Activated T-cell treated with anti-CD3 and anti-CD28 coated beads, Interleukin-2, amount 50 U/mL, for 24 hours (primary cell): ENCODE results near the gene LIX1L.

Experiments
- DNase-seq: peaks from one replicate; pipeline ENCODE4 v3.0.0-alpha.2; 2020
- H3K27ac Mint-ChIP-seq: 2 replicates; pipeline ENCODE4 v1.8.0; 2020; ENCODE audit warnings: mild to moderate bottlenecking, mixed read lengths
- H3K27me3 Mint-ChIP-seq: 2 replicates; pipeline ENCODE4 v1.8.0; 2020; ENCODE audit warnings: mixed read lengths
- H3K36me3 Mint-ChIP-seq: 2 replicates; pipeline ENCODE4 v1.8.0; 2020; ENCODE audit warnings: low read depth, mixed read lengths
- H3K4me1 Mint-ChIP-seq: 2 replicates; pipeline ENCODE4 v1.8.0; 2020; ENCODE audit warnings: low read depth, mixed read lengths
- H3K4me3 Mint-ChIP-seq: 2 replicates; pipeline ENCODE4 v1.8.0; 2020; ENCODE audit warnings: mild to moderate bottlenecking, moderate library complexity, mixed read lengths
- H3K9me3 Mint-ChIP-seq: 2 replicates; pipeline ENCODE4 v1.8.0; 2020; ENCODE audit warnings: mixed read lengths

LIX1L gene

GRCh38 chr1:145957443-145958319 is at the start of gene LIX1L:
LIX1L (minus strand) TSS chr1:145958017; CDS start chr1:145957927, 90 bp downstream.
- H3K4me3 Mint-ChIP-seq, result peak within 1 kb of the TSS; percentile 81
- no peaks in the 10 kb centered on the region for H3K27me3 Mint-ChIP-seq
- peaks cover 36% of the 10 kb centered on the region for H3K36me3 Mint-ChIP-seq
- no peaks in the 10 kb centered on the region for H3K9me3 Mint-ChIP-seq
- H3K27ac Mint-ChIP-seq, result peak within 1 kb of the TSS; percentile 84
- peaks cover 78% of the 10 kb centered on the region for H3K4me1 Mint-ChIP-seq
- peak; percentile 95 for DNase-seq

DNA sequence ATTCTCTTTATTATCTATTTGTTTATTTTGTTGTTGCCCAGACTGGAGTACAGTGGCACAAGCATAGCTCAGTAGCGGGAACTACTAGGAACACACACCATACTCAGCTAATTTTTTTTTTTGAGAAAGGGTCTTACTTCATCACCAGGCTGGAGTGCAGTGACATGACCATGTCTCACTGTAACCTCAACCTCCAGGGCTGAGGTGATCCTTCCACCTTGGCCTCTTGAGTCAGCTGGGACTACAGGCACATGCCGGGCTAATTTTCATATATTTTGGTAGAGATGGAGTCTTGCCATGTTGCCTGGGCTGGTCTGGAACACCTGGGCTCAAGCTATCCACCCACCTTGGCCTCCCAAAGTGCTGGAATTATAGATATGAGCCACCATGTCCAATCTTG is 43.9 kb upstream of the LIX1L start:
- Mint-ChIP-seq H3K36me3 (peaks cover 2% of the 10 kb centered on the region), H3K9me3 (no peaks in the 10 kb centered on the region), H3K4me3 (no peak overlapping the region), H3K27ac (peak overlapping the region; percentile 83), H3K27me3 (no peaks in the 10 kb centered on the region), H3K4me1 (peaks cover 73% of the 10 kb centered on the region)
- DNase-seq, result no peak

GRCh38 chr1:145999321-146000024 is 41.7 kb upstream of the LIX1L start:
- peak overlapping the region; percentile 96 for H3K27ac Mint-ChIP-seq
- H3K4me1 Mint-ChIP-seq, result peaks cover 61% of the 10 kb centered on the region
- peak; percentile 31 for DNase-seq
- H3K36me3 Mint-ChIP-seq, result peaks cover 24% of the 10 kb centered on the region
- no peaks in the 10 kb centered on the region for H3K9me3 Mint-ChIP-seq
- H3K4me3 Mint-ChIP-seq, result peak overlapping the region; percentile 62
- no peaks in the 10 kb centered on the region for H3K27me3 Mint-ChIP-seq

- Mint-ChIP-seq H3K4me1 (peaks cover 68% of the 10 kb centered on the region), H3K9me3 (no peaks in the 10 kb centered on the region), H3K36me3 (peaks cover 42% of the 10 kb centered on the region), H3K4me3 (peak overlapping the region; percentile 97), H3K27ac (peak overlapping the region; percentile 96), H3K27me3 (no peaks in the 10 kb centered on the region)
- DNase-seq, result no peak
These were observed 39.9 kb upstream of the LIX1L start for GRCh38 chr1:145997718-145998023.

GRCh38 chr1:145997016-145997717 is 39.4 kb upstream of the LIX1L start:
- peak; percentile 76 for DNase-seq
- Mint-ChIP-seq H3K9me3 (no peaks in the 10 kb centered on the region), H3K27me3 (no peaks in the 10 kb centered on the region), H3K4me3 (peak overlapping the region; percentile 97), H3K27ac (peak overlapping the region; percentile 96), H3K4me1 (peaks cover 73% of the 10 kb centered on the region), H3K36me3 (peaks cover 47% of the 10 kb centered on the region)

DNA sequence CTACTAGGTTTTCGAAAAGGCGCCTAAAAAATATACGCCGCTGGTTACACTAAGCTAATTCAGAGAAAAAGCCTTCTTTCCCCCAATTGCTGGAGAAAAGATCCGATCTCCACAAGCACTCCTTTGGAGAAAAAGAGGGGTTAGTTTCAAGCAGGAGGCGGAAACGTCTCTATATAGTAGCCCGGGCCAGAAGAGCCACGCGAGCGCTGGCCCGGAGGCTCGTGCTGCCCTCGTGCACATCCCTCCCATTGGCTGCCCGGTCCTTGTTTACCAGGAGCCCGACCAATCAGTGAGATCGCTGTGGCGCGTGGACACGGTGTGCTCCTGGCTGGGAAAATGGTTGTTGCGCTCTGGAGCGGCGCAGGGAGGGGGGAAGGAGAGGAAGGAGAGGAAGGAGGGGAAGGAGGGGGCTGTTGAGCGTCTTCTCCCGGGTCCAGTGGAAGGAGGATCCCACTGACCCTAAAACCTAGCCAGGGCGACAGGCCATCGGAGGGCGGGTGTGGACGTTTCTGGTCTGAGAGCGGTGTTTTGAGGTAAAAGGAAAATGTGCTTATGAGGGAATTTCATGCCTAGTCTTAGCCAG is 38.7 kb upstream of the LIX1L start, which contains the start of gene TXNIP:
Gene TXNIP (minus strand): TSS at position 147 of the 583 bp plus-strand sequence. CDS start 313 bp downstream, outside the sequence.
- peak within 1 kb of the TSS; percentile 97 for H3K4me3 Mint-ChIP-seq
- peaks cover 54% of the 10 kb centered on the region for H3K36me3 Mint-ChIP-seq
- H3K27ac Mint-ChIP-seq, result peak within 1 kb of the TSS; percentile 96
- peaks cover 73% of the 10 kb centered on the region for H3K4me1 Mint-ChIP-seq
- peak; percentile 92 for DNase-seq
- no peaks in the 10 kb centered on the region for H3K27me3 Mint-ChIP-seq
- H3K9me3 Mint-ChIP-seq, result no peaks in the 10 kb centered on the region

GRCh38 chr1:145995964-145996432 is 38.2 kb upstream of the LIX1L start:
- no peaks in the 10 kb centered on the region for H3K27me3 Mint-ChIP-seq
- peak; percentile 59 for DNase-seq
- H3K27ac Mint-ChIP-seq, result peak overlapping the region; percentile 96
- no peaks in the 10 kb centered on the region for H3K9me3 Mint-ChIP-seq
- H3K4me3 Mint-ChIP-seq, result peak overlapping the region; percentile 97
- H3K36me3 Mint-ChIP-seq, result peaks cover 55% of the 10 kb centered on the region
- peaks cover 71% of the 10 kb centered on the region for H3K4me1 Mint-ChIP-seq

- no peak for DNase-seq
- Mint-ChIP-seq H3K9me3 (no peaks in the 10 kb centered on the region), H3K27me3 (no peaks in the 10 kb centered on the region), H3K36me3 (peaks cover 55% of the 10 kb centered on the region), H3K4me1 (peaks cover 75% of the 10 kb centered on the region), H3K4me3 (peak overlapping the region; percentile 97), H3K27ac (peak overlapping the region; percentile 96)
These were observed 37.5 kb upstream of the LIX1L start for GRCh38 chr1:145995148-145995881.

GRCh38 chr1:145994391-145995120 is 36.7 kb upstream of the LIX1L start:
- Mint-ChIP-seq H3K9me3 (no peaks in the 10 kb centered on the region), H3K27ac (peak overlapping the region; percentile 96), H3K4me3 (peak overlapping the region; percentile 97), H3K4me1 (peaks cover 70% of the 10 kb centered on the region), H3K36me3 (peaks cover 55% of the 10 kb centered on the region), H3K27me3 (no peaks in the 10 kb centered on the region)
- DNase-seq, result peak; percentile 58

- H3K27me3 Mint-ChIP-seq, result no peaks in the 10 kb centered on the region
- H3K27ac Mint-ChIP-seq, result peak overlapping the region; percentile 96
- H3K4me3 Mint-ChIP-seq, result peak overlapping the region; percentile 97
- peaks cover 65% of the 10 kb centered on the region for H3K4me1 Mint-ChIP-seq
- DNase-seq, result no peak
- no peaks in the 10 kb centered on the region for H3K9me3 Mint-ChIP-seq
- peaks cover 55% of the 10 kb centered on the region for H3K36me3 Mint-ChIP-seq
These were observed 36.0 kb upstream of the LIX1L start for GRCh38 chr1:145993618-145994390.

- H3K9me3 Mint-ChIP-seq, result no peaks in the 10 kb centered on the region
These were observed 35.3 kb upstream of the LIX1L start for GRCh38 chr1:145992958-145993617.

GRCh38 chr1:145992502-145992936 is 34.7 kb upstream of the LIX1L start:
- H3K4me1 Mint-ChIP-seq, result peaks cover 63% of the 10 kb centered on the region
- peak overlapping the region; percentile 97 for H3K4me3 Mint-ChIP-seq
- peaks cover 55% of the 10 kb centered on the region for H3K36me3 Mint-ChIP-seq
- H3K27ac Mint-ChIP-seq, result peak overlapping the region; percentile 96
- H3K27me3 Mint-ChIP-seq, result no peaks in the 10 kb centered on the region
- no peaks in the 10 kb centered on the region for H3K9me3 Mint-ChIP-seq
- peak; percentile 31 for DNase-seq

More at GRCh38 chr1:145992958-145993617, 35.3 kb upstream of the LIX1L start:
- peaks cover 63% of the 10 kb centered on the region for H3K4me1 Mint-ChIP-seq
- no peaks in the 10 kb centered on the region for H3K27me3 Mint-ChIP-seq
- peak overlapping the region; percentile 96 for H3K27ac Mint-ChIP-seq
- DNase-seq, result no peak
- H3K36me3 Mint-ChIP-seq, result peaks cover 55% of the 10 kb centered on the region
- H3K4me3 Mint-ChIP-seq, result peak overlapping the region; percentile 97
